Ureter (tissue), 1 donor: Measurements from ENCODE around the gene PRTG. TPM values are rescaled to one million over a fixed set of nuclear protein-coding genes. Genes with fewer than 3 reads are reported as not detected.
"Not testable (repeated sequence)": the region's sequence is repeated elsewhere in the genome, so short reads cannot be mapped to it uniquely, and the experiment has no call there.

Source experiments
- DNase-seq: peaks from one replicate; pipeline ENCODE4 v3.0.0-alpha.2; 2020; ENCODE audit warnings: low spot score
- total RNA-seq: library from RNA; stranded (reverse); gene quantifications from one replicate; pipeline ENCODE4 v1.2.4, GENCODE V29; 2023
- donor health status: DM: yes; HTN: yes; CAD: no.

Gene PRTG
- total RNA-seq, 1 donor from 2014 or later, result 3.7 TPM

- no peak for DNase-seq
Measured at GRCh38 chr15:55743729-55744655, 1.0 kb upstream of the PRTG start.

DNA sequence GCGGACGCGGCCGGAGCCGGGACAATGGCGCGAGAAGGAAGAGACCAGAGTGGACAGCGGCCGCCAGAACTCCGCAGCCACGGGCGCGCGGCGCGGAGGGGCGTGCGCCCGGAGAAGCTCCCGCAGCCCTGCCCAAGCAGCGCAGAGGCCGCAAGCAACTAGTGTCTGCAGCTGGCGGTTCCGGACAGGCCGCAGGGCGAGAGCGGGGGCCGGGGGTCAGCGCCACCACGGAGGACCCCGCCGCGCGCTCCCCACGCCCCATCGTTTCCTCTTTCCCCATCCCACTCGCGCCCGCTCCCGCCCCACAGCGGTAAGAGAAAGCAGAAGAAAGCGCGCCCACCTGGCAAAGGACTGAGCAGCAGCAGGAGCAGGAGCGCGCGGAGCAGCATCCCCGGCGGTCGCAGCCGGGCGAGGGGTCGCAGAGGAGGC, 440 bp downstream of the PRTG start:
- DNase-seq, result peak; percentile 50

DNA sequence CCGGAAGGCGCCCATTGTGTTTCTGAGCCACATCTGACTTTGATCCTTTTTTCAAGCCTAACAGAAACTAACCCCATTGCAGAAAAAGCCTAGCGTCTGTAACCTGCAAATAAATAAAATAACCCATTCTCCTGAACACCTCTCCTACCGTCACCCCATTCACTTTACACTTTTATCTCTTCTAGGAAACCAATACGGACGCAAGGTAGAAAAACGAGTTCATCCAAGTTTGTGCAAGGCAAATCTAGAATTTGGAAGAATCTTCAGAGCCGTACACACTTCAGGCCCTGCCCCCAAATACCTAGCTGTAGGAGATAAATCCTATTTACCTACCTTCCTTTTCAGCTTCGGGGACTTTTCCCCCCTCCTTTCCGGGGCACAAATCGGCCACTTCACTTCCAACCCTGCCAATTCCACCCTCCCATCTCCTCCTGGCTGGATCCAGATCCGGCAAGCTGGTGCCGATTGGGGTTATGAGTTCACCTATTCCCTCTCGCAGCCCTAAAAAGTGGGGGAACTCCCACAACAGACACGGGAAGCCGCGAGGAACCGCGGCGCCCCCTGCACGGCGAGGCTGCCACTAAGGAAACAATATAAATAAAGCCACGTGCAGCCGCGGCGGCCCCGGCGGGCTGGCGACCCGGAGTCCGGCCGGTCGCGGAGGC, 987 bp downstream of the PRTG start:
- DNase-seq, result no peak

GRCh38 chr15:55740981-55741832, 1.7 kb downstream of the PRTG start:
- no peak for DNase-seq

DNA sequence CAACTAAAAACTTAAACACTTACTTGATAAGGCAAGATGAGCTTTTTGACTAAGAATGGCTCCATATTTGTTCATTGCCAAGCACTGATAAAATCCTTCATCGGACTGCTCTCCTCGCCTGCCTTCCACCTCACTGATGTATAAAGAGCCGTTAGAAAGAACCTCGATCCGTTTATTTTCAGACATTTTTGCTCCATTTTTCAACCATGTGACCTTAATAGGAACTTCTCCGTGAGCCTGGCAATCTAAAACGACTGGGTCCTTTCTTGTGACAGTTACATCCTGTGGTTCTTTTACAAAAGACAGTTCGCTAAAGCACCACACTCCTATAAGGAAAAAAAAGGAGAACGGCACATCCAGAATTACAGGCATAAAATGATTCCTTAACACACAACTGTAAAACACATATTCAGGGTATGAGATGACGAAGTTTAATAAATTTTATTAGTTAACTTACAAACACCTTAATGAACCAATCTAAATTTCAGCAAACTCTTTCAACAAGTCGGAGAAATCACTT, 2.5 kb downstream of the PRTG start:
- no peak for DNase-seq

DNA sequence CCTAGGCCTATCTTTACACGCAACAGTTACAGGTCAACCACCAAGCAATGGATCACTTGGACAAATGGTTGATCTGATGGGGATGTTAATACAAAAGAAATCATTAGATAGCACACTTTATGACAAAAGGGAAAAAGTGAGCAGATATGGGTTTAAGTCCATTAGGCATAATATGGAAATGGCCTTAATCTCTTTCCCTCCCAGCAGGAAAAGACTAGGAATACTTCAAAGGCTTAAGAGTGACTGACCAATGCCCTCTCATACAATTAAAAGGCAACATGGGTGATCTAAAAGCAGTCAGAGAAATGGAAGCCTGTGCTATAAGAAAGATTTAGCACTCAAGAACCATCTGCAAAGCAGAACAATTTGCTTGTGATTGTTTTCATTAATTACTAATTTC, 3.3 kb downstream of the PRTG start:
- DNase-seq, result no peak

GRCh38 chr15:55738715-55739114, 4.2 kb downstream of the PRTG start:
- DNase-seq, result no peak

DNA sequence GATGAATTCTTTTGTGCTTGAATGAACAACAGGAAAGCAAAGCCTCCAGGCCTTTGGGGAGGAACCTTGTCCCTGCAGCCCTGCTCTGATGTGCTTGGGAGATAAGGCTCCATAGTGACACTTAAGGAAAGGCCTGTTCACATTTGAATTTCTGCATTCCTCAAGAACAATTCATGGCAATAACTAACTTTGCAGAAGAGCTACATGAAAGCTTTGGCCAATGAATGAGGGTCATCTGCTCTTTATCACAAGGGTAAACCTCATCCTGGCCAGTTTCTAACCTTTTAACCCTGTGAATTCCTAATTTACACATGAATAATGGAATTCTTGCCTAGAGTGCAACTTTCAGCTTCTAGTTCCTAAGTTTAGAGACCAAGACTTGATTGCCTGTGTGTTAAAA, 5.6 kb downstream of the PRTG start:
- no peak for DNase-seq

DNA sequence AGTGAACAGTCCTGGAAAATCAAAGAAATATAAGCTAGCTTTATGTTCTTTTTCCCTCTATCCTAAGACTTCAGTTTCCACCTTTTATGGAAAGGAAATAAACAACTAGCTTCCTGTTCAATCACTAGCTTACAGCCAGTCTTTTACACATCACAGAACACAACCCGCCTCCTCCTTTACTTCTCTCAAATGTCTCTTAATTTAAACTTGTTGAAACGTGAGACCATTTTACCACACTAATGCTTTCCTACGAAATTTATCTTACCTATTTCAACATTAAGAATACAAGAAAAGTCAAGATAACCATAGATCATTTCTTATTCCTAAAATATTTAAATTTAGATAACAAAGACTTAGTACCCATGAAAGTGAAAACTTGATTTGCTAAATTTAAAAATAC, 6.2 kb downstream of the PRTG start:
- DNase-seq, result no peak

DNA sequence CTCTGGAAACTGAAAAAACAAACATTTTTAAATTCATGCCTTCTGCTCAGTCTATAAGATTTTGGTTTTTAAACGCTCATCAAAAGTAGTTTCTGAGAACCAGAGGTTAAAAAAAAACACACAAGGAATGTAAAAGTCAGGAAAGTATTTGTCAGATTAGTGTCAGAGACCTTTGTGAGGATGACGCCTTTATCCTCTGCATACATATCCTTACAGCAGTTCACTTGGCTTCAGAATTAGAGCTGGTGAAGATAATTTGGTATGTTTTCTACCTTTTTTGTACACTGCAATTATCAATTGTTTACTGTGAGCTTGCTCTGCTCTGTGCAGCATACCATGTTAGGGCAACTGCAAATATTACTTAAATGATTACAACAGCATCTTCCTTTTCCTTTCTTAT, 8.3 kb downstream of the PRTG start:
- DNase-seq, result no peak

DNA sequence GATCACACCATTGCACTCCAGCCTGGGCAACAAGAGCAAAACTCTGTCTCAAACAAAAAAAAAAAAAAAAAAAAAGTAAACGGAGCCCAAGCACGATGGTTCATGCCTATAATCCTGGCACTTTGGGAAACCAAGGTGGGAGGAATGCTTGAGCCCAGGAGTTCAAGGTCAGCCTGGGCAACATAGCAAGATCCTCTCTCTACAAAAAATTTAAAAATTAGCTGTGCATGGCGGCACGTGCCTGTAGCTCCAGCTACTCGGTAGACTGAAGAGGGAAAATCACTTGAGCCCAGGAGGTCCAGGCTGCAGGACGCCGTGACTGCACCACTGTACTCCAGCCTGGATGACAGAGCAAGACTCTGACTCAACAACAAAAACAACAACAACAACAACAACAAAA, 9.5 kb downstream of the PRTG start:
- not testable (repeated sequence) for DNase-seq

GRCh38 chr15:55721554-55722185, 21.3 kb downstream of the PRTG start:
- no peak for DNase-seq

- no peak for DNase-seq
Measured at GRCh38 chr15:55715355-55716076, 27.4 kb downstream of the PRTG start.

DNA sequence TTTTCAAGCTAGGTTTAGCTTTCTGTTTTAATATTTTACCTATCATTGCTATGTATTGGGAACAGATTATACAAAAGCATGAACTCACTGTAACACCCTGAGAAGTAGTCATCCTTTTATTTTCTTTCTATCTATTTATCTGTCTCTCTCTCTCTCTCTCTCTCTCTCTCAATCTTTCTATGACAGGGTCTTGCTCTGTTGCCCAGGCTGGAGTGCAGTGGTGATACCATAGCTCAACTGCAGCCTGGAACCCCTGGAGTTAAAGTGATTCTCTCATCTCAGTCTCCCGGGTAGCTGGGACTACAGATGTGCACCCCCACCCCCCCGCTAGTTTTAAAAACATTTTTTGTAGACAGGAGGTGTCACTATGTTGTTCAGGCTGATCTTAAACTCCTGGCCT, 28.9 kb downstream of the PRTG start:
- DNase-seq, result no peak

DNA sequence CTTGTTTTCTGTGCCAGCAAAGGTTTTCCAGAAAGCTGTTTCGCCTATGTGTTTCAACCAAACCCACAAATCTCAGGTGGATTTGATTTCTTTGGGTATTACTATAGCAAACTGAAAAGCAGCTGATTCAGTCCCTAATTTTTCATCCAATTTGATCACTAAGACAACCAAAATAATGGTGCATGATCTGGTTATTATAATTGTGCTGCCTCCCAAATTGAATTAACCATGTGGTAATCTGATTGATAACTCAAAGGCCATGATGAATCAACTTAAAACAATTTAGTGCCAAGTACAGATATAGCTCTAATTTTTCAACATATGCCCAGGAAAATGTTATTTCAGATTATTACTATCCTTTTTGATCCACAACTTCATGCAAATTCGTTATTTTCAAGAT, 30.6 kb downstream of the PRTG start:
- DNase-seq, result no peak

DNA sequence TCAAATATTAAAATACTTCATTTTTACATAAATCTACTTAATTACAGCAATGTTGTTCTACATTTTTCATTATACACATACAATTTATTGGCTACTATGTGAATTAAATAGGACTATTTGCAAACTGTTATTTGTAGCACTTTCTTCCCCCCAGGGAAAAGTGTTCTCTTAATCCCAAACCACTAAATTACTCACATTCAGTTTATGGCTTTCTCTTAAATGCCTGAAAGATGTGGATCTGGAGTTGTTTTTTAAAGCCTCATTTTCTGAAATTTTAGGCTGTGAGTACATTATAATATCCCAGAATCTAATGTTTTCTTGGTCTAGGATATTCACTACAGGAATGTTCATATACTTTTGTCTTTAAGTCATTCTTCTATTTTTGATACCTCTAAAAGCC, 32.7 kb downstream of the PRTG start:
- DNase-seq, result no peak

GRCh38 chr15:55709458-55709857, 33.5 kb downstream of the PRTG start:
- DNase-seq, result no peak

GRCh38 chr15:55708720-55709119, 34.2 kb downstream of the PRTG start:
- DNase-seq, result no peak

DNA sequence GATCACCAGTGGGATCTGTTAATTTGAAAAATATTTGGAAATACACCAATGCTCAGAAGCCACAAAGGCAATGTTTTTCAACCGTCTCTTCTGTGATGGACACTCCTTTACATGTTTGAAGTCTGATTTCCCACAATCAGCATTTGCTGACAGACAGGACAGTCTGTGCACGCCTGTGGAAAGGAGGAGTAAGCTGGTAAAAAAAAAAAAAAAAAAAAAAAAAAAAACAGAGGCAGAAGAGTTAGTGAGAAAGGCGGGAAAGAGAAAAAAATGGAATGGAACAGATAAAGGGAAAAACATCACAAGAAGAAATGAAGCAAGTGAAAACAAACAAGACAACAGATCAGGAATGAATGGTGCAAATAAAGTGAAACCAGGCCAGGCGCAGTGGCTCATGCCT, 35.0 kb downstream of the PRTG start:
- DNase-seq, result no peak

GRCh38 chr15:55707518-55707917, 35.4 kb downstream of the PRTG start:
- no peak for DNase-seq

GRCh38 chr15:55703873-55704301, 39.1 kb downstream of the PRTG start:
- DNase-seq, result no peak
